Stimulated activated CD8-positive, alpha-beta memory T cell treated with anti-CD3 and anti-CD28 coated beads, Interleukin-7, amount 100 ng/mL, for 1 hour (primary cell): ENCODE results near the gene NSUN7.
A peak's percentile ranks its signal among the peaks of the same experiment; 100 is the strongest.
"Not testable (repeated sequence)": the region's sequence is repeated elsewhere in the genome, so short reads cannot be mapped to it uniquely, and the experiment has no call there.

Source experiments
- DNase-seq, 2 donors: peaks; one replicate each; pipeline ENCODE4 v3.0.0-alpha.2; 2020; ENCODE audit warnings: low read depth in 2 of 2

The NSUN7 gene

GRCh38 chr4:40817157-40817556, 67.4 kb downstream of the NSUN7 start:
- DNase-seq, result not testable (repeated sequence)

GRCh38 chr4:40820101-40820500, 70.3 kb downstream of the NSUN7 start:
- DNase-seq, result no peak

GRCh38 chr4:40822420-40823166, 72.8 kb downstream of the NSUN7 start:
- DNase-seq, result no peak

- DNase-seq, result no peak
Observed at GRCh38 chr4:40825014-40825838, 75.5 kb downstream of the NSUN7 start.

- no peak for DNase-seq
Observed at GRCh38 chr4:40826821-40827220, 77.1 kb downstream of the NSUN7 start.

- DNase-seq, result no peak
Observed at GRCh38 chr4:40827758-40828157, 78.0 kb downstream of the NSUN7 start.

GRCh38 chr4:40828661-40829060, 78.9 kb downstream of the NSUN7 start:
- no peak for DNase-seq

DNA sequence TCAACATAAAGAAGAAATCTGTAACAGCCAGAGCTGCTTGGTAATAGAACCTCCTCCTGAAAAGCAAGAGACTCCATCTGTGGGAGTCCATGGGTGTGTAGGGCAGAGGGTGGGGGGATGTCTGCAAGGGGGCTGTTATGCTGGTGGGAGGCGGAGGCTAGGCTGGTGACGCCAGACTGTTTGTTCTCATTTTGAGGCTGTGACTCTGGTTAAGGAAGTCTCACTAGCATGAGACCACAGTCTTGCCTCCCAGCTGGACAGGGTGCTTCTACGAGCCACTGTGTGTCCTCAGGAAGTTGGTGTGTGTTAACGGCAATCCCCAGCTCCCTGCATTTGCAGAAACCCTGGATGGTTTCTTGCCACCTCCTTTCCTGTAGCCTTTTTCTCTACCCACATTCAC, 79.8 kb downstream of the NSUN7 start:
- no peak for DNase-seq

DNA sequence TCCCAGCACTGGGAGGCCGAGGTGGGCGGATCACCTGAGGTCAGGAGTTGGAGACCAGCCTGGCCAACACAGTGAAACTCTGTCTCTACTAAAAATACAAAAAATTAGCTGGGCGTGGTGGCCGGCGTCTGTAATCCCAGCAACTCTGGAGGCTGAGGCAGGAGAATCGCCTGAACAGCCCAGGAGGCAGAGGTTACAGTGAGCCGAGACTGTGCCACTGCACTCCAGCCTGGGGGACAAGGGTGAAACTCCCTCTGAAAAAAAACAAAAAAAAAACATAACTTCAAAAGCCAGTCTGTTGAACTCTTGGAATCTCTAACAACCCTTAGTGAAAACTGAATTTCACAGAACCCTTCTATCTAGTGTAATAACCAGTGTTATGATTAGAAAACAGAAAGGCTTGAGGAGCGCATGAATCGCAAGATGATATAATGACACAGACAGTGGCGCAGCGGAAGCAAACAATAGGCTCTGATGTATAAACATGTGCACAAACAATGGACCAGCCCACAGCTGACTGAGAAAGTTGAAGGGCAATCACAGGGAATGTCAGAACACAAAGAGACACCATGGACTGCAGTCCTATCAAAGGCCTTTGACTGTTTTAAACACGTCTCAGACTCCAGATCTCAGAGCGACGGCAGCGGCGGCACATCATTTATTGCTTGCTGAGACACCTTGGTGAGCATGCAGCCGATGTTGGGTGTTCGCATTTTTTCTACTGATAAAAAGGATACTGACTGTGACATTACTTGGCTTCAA, 81.6 kb downstream of the NSUN7 start:
- DNase-seq, result no peak

- DNase-seq, result no peak
Observed at GRCh38 chr4:40832175-40832574, 82.4 kb downstream of the NSUN7 start.

GRCh38 chr4:40833212-40833611, 83.5 kb downstream of the NSUN7 start:
- no peak for DNase-seq

DNA sequence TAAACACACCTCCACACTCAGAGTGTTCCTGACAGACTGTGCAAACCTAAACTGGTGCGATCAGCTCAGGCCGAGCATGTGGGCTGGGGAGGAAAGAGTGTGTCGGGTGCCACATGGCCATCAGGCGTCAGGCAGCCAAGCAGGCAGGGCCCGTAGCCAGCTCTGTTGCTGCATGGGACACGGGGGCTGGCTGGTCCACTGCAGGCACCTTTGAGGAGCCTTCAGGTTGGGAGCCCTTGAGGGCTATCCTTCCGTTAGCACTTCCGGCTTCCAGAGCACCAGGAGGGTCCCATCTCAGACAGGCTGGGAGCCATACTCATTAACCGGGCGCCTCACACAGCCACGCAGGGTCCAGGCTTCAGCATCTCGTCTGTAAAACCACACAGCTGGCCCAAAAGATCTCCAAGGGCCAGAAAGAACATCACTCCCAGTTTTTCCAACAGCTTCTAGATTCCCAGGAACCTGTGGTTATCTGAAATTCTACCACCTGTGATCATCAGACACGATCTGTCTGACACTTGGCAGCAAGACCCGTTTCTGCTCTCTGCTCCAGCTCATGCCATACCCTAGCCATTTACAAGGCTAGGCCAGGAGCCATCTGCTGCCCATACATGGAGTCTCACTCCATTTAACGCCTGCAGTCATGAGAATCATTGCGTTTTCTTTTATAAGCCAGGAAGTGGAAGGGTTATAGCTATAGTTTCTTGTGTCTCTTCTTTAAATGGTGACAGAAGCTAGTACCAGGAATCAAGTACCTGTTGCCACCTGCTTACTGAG, 87.5 kb downstream of the NSUN7 start:
- DNase-seq, result no peak

DNA sequence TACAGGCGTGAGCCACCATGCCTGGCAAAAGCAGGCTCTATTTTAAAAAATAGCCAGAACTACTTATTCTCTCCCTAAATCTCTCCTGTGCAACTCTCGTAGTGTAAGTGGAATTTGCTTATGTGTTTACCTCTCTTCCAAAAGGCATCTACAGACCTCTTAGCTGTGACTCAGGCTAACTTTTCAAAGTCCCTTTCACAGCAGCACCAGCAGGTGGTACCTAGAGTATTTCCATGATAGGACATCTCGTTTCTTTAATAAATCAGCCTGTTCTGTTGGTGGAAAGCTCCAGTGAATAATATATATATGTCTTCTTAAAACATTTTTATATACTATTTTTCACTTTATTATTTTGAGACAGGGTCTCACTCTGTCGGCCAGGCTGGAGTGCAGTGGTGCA, 89.0 kb downstream of the NSUN7 start:
- no peak for DNase-seq

- DNase-seq, result no peak
Observed at GRCh38 chr4:40840255-40840984, 90.7 kb downstream of the NSUN7 start.

GRCh38 chr4:40840985-40841571, 91.3 kb downstream of the NSUN7 start:
- DNase-seq, result peak; percentile 16 to 41

- no peak for DNase-seq
Observed at GRCh38 chr4:40842318-40842717, 92.6 kb downstream of the NSUN7 start.

GRCh38 chr4:40842725-40843423, 93.1 kb downstream of the NSUN7 start:
- DNase-seq, result no peak

DNA sequence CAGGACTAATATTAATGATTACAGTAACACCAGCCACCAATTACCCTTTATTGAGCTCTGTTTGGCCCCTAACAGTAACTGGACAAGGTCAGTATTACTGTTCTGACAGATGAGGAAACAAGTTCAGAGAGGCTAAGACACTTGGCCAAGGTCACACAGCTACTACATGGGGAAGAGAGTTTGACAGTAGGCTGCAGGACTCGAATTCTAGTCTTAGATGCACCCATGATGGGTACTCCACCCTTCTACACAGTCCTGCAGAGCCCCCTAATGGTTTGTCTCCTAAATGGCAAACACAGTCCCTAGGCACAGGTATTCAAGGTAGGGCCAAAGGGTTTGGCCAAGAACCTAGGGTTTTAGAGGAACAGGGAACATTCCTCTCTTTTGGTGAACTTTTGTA, 93.9 kb downstream of the NSUN7 start:
- no peak for DNase-seq

DNA sequence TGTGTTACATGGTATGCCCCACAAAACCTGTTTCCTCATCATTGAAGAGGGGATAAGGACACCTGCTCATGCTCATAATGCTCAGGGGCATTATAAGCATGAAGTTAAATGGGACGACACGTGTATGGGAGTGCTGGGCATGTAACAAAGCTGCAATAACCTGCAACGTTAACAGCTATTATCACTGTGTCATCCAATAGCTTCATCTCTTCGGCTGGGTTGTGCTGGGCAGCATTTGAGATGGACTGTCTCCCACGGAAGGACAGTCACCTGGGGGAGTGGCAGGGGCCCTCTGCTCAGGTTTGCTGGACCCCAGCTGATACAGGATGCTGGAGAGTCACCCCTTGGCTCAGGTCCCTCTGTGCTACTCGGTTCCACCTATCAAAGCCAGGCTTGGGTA, 94.5 kb downstream of the NSUN7 start:
- DNase-seq, result no peak
